GM23248 (cell line): ENCODE measurements around the gene MUS81.

Experiments
- EZH2 ChIP-seq: fragments of 200-600 bp; sonication (generic); IDR thresholded peaks from 2 replicates; pipeline ENCODE4 v1.6.1; 2018; ENCODE audit warnings: antibody characterized with exemption, mild to moderate bottlenecking; ENCODE audit not compliant: insufficient read depth, poor library complexity, severe bottlenecking
- EZH2phosphoT487 ChIP-seq: fragments of 200-600 bp; sonication (generic); IDR thresholded peaks from 2 replicates; pipeline ENCODE4 v1.6.1; 2018; ENCODE audit warnings: antibody characterized with exemption, moderate library complexity, mild to moderate bottlenecking, low read depth; ENCODE audit not compliant: insufficient read depth

- no peak for TF ChIP-seq EZH2
- no peak for TF ChIP-seq EZH2phosphoT487
These were observed 55.0 kb downstream of the MUS81 start for GRCh38 chr11:65915101-65915820.
